HG02852 (cell line): ENCODE data around the gene NMNAT3.
A peak's percentile ranks its signal among the peaks of the same experiment; 100 is the strongest.
"Not testable (repeated sequence)": the region's sequence is repeated elsewhere in the genome, so short reads cannot be mapped to it uniquely, and the experiment has no call there.

Source experiments
- ATAC-seq: cut with Tn5 transposase; IDR thresholded peaks from one replicate; pipeline ENCODE4 v1.9.1; 2021; ENCODE audit warnings: mild to moderate bottlenecking, moderate library complexity; ENCODE audit not compliant: unreplicated experiment

Gene NMNAT3

DNA sequence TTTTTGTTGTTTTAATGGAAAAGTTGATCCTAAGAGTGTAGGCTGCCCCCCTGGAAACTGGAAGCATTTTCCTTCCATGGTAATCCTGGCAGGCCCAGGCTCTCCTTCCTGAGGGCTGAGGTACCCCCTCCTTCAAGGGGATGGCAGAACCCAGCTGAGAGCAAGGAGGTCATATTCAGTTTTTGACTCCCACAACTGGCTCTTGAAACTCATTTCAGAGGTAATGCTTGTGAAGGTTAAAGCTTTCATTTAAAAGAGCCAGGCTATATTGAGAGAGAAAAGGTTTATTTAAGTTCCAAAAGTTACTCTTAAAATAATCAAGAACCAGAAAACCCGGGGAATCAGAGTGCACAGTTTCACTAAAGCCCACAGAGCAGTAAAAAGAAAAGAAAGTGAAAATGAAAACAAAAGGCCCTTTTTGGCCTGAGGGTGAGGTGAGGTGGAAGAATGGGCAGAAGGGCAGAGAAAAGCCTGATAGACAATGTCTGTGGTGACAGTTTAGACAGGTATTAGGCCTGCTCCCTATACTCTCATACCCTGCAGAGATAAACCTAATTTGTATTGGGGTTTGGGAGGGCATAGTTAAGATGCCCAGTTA, 91.3 kb downstream of the NMNAT3 start:
- peak; percentile 94 for ATAC-seq

DNA sequence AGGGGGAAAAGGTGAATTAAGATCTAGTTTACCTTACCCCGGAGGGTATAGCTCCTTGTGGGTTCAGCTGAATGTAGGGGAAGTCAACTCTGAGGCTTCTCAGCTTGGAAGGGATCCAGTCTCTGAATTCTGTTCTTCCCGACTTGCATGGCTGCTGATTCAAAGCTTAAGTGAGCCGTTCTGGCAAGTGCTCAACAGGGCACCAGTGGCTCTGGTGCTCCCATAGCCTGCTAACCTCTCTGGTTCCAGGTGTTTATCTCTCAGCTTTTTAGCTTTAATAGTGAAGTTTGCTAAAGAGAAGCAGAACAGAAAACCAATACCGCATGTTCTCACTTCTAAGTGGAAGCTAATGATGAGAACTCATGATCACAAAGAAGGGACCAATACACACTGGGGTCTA, 92.0 kb downstream of the NMNAT3 start:
- no peak for ATAC-seq

DNA sequence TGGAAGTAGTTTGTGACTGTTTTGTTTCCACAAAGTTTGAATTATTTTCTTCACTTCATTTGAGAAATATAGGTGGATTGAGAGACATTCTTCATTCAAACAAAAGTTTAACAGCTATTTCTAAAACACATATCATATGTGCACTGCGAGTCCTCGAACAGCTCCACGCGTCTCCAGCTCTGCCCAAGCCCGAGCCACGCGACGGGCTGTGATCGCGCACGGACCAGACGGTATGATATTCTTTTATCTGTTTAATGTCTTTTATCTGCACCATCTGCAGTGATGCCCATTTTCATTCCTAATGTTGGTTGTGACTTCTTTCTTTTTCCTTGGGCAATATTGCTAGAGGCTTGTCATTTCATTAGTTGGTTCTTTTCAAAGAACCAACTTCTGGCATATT, 94.1 kb downstream of the NMNAT3 start:
- not testable (repeated sequence) for ATAC-seq

DNA sequence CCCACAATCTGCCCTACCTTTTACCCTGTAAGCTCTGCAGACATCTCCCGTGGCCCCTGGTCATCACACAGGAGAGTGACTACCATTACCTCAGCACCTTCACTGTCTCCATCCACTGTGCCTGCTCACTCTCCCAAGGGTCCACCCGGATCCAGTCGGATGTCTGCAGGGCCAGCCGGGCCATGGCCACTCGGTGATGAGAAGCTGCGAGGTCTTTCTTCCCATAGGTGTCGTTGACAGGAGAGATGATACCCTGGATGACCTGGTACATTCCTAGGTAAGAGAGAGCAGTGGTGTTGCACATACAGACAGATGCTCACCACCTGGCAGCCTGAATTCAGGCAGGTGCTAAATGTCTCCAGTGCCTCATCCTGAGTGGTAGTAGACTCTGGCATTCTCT, 99.0 kb downstream of the NMNAT3 start:
- no peak for ATAC-seq

DNA sequence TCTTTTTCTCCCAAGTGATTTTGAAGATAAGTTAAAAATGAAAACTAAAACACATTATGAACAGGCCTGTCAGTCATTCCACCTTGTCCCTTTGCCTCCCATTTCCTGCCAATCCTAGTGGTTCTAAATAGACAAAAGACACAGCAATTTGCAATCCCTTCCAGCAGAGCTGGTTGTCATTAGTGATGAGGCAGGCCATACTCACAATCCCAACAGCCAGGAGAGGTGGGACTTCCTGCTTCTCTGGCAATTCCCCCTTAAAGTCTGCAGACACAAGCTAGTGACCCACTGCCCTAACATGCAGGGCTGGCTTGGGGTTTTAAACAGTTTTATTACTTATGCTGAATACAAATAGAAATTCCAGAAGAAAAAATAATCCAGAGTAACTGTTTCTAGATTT, 99.9 kb downstream of the NMNAT3 start:
- no peak for ATAC-seq

DNA sequence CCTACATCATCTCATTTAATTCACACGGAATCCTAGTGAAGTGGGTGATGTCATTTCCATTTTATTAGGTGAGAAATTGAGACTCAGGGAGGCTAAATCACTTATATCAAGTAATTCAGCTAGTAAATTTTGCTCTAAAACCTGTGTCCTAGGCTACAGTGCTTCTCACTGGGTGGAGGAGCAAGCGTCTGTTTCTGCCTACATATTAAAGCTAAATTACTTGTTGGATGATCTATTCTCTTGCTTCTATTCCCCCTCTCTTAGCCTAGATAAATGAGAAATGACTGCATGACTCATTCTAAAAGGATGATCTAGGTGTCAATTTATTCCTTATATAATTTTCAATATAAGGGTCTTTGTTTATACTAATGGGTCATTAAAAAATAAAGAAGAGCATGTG, 100.4 kb downstream of the NMNAT3 start:
- ATAC-seq: no peak

DNA sequence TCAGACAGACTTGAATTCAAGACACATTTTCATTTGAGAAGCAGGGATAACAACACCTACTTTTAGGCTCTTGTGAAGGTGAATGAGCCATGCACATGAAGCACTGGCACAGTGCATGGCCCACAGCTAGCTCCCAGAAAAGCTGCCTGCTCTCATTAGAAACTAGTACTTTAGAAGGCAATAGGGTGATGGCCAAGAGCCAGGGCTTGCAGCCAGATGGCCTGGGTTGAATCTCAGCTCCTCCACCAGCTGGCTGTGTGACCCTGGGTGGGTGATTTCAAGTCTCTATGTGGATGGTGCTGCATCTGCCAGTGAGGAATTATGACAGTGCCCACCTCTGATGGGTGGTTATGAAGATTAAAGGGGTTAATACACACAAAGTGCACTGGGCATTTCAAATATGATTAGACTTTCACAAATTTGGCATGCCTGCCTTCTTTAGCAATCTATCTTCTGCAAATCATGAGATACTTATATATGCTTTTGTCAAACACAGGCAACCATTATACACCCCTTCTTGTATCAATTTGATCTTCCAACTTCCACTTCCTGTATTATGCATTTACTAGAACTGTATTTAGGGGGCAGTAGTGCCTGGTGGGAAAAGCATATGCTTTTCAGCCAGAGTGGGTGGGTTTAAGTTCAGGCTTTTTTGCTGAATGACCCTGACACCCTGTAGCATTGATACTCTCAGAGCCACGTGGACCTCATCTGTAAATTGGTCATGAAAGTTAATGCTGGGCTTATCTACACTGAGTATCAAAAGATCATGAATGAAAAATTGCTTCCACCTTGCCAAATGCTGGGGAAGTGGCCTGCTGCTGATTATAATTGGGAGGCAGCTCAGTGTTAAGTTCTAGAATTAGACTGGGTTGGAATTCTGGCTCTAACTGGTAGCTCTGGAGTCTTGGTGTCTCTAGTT, 103.5 kb downstream of the NMNAT3 start:
- no peak for ATAC-seq

DNA sequence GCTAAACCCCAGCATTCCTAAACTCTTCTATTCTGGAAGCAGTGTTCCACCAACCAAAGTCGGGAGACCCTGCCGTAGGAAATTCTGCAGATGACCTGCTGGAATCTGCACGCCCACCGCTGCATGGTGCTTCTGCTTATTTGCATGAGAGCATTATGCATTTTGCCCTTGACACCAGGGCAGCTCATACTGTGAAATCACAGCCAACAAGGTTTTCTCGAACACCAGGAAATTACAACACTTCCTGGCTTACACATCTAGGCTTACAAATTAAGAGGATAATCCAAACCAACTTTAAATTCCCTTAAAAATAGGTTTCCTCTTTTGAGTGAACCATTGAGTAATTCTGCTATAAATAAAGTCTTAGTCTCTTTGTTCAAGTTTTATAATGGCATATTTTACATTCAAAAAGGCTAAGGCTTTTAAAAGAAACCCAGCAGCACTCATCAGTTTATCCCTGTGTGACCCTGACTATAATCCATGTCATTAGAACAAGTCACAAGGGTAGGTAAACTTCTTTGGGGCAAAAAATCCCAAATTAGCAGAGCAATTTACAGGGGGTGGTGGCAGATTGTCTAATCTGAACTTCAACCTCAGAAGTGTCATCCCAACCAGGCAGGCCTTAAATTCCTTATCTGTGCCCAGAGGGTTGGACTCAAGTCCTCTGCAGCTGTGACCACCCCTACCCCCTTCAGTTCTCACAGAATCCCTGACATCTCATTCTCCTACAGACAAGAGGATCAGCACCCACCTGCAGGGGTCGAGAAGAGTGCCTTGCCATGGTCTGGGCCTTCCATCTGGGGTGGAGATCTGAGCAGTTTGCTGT, 104.7 kb downstream of the NMNAT3 start:
- ATAC-seq: no peak

DNA sequence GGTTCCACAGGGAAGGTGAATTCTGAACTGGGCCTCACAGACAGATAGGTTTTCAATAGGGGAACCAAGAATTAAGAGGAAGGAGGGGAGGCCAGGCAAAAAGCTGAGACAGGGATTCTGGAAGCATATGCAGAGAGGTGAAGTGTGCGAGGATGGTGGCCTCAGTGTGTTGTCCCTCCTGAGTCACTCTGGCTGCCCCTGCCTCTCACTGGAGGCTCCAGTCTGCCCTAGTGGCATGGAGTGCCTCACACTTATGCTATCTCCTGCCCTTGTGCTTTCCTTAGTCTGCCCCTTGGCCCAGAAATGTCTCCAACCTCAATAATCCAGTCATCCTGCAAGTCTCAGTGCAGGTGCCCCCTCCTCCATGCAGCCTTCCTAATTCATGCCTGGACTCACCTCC, 106.1 kb downstream of the NMNAT3 start:
- ATAC-seq: no peak

DNA sequence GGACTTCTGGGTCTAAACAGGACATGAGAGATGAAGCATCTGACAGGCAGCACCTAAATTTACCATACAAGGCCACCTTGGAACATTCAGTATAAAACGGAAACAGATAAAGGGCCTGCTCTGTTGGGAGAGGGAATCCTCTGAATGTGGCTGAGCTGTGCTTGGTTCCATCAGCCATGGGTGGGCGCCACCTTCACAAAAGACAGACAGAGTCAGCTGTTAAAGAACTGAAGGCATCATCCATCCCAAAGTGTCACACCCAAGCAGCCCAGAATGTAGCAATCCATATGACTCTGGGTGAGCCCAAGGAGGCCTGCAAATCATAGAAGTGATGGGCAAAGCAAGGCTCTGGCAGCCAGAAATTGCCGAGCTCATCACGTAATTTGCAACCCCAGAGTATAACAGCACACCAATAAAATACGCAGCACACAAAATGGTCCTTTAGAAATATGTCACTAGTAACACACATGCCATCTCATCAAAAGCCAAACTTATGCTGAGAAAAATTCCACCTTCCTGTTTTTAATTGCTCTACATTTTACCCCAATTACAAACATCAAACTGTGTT, 113.4 kb downstream of the NMNAT3 start:
- no peak for ATAC-seq

DNA sequence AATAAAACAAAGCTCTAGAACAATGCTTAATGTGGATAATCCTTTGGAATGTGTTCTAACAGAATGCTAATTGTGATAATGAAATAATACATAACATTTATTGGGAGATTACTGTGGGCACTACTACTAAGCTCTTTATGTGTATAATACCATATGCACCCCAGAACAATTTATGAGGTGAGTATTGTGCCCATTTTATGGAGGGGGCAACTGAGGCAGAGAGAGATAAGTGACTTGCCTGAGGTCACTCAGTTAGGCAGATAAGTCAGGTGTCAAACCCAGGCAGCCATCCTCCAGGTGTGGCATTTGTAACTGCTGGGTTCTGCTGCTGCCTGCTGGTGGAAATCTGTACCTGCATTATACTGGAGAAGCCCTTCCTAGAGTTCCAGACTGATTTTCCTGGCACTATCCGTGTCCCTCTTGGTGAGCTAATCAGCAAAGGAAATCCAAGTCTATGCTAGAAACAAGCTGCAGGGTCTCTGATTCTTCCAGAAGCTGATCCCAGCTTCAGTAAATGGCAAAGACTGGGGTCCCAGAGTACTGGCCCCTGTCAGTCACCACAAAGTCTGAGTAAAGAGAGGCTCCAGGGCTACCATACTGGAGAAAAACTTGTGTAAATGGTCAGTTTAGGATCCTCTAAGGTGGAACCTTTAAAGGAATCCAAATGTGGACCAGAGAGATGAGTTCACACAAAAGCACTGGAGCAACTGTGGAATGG, 115.7 kb downstream of the NMNAT3 start:
- no peak for ATAC-seq

DNA sequence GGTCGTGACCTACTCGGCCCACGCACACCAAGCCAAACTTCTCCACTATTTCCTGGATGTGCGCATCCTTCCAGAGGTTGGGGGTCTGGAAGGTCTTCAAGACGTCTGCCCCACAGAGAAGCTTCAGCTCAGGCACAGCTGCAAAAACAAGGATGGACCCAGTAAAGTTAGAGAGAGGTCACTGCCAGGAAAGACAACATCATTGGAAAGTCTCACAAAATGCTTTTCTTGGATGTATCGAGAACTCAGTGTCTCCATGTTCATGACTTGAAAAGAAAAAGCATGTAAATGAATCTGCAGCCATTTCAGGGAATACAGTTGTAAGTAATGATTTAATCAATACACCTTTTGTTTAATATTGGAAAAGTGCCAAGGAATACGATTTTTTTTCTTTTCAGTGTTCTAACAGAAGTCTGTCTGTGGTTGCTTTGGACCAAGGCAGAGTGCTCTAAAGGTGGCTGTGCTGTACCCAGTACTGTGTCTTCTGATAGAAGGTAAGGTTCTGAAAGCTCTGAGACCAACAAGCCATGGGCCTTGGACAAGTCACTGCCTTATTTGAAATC, 116.4 kb downstream of the NMNAT3 start:
- no peak for ATAC-seq

DNA sequence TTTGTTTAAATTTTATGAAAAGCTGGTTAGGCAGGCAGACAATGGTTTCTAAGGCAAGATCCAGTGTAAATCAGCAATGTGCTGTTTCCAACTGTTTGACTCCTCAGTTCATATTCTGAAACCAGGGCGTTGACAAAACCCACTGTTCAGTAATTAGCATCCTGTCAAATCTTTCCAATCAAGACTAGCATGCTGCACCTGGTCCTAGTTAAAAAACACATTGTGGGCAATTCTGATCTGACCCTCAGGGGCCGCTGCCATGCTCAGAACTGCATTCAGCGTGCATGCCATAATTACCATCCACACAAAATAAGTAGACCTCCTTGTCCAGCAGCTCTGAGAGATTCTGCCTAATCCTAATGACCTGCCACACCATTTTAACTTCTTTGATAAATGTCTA, 117.4 kb downstream of the NMNAT3 start:
- no peak for ATAC-seq

DNA sequence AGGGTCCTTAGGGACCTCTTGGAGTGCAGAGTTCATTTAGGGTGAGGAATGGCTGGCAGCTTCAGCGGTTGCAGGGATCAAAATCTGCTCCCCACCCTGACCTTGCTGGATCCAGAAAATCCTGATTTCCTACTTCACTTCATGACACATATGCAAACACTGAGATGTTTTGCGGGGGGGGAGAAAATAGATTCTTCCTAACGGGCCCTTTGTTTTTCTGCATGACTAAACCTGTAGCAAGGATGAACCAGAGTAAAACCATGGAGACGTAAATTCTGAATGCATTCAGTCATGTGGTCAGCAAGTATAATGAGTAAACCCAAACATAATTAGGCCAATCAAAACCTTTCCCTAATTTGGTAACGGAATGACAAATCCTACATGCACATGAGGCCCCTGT, 118.2 kb downstream of the NMNAT3 start:
- no peak for ATAC-seq

DNA sequence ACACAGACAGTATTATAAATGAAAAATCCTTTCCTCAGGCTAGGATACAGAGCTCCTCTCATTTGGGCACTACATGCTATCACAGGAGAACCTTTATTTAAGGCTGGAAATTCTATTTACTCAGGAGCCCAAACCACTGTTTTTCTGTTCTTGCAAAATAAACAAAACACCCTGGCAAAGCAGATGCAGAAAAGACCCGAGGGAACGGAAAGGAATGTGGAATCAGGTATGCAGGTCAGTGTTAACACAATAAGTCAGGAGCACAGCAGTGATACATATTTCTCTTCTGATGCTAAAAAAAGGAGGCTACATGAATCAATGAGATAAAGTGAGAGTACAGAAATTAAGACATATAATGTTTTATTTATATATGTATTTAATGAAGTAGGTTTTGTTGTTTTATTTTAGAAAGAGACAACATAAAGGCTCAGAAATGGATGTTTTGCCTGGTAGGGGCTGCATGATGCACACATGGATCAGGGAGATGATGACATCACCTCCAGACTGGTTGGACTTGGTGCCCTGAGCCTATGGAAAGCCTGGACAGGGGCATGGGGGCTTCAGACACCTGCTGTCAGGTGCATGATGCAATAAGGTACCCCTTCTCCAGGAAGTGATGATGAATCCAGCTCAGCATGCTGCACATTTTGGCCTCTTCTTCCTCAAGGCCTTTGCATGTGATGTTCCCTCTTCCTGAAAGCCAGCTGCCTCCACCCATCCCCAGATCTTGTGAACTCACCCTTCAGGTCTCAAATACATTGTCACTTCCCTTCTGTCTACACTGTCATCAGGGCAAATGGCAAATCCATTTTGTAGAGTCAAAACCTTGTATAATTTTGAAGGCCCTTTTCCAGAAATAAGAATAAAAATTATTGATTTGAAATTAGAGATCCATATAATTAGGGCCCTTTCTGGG, 119.2 kb downstream of the NMNAT3 start:
- no peak for ATAC-seq

DNA sequence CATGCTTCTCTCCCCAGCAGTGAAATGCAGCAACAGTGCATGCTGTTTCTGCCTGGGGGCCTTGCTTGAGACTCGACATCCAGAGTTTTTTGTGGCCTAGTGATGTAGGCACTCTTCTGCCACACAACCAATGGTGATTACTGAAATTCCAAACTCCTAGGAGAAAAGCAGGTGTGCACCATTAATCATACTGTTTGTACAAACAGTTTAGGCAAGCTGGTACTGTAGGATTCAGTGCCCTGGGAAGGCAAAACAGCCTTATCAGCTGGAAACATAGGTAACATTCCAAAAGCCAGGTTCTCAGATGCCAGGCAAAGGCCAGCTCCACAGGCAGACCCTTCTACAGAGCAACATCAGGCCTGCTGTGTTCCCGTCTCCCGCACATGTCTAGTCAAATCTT, 120.7 kb downstream of the NMNAT3 start:
- ATAC-seq: no peak

DNA sequence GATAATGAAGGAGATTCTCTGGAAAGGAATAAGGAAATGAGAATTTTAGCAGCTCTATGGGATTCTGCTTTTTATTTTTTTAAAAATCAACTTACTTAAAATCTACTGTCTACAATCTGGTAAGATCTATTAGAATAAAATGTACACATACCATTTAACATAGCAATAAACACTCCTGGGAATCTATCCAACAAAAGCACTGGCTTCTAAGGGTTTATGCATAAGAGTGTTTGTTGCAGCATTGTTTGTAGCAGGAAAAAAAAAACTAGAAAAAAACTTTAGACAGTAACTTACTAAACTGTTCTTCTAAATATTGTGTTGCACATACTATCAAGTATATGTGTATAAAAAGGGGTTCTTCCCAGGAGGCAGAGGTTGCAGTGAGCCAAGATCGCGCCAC, 122.5 kb downstream of the NMNAT3 start:
- no peak for ATAC-seq

DNA sequence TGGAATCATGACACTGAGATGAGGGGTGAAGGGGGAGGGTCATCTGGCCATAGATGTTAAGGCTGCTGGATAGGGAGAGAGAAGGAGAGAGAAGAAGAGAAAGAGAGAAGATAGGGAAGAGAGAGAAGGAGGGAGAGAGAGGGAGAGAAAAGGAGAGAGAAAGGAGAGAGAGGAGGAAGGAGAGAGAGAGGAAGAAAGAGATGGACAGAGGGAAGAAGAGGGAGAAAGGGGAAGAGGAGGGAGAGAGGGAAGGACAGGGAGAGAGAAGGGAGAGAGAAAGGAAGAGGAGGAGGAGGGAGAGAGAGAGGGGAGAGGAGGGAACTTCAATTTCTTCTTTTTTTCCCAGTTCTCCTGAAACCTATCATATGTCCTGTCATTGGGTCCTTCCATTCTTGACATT, 123.1 kb downstream of the NMNAT3 start:
- ATAC-seq: no peak

DNA sequence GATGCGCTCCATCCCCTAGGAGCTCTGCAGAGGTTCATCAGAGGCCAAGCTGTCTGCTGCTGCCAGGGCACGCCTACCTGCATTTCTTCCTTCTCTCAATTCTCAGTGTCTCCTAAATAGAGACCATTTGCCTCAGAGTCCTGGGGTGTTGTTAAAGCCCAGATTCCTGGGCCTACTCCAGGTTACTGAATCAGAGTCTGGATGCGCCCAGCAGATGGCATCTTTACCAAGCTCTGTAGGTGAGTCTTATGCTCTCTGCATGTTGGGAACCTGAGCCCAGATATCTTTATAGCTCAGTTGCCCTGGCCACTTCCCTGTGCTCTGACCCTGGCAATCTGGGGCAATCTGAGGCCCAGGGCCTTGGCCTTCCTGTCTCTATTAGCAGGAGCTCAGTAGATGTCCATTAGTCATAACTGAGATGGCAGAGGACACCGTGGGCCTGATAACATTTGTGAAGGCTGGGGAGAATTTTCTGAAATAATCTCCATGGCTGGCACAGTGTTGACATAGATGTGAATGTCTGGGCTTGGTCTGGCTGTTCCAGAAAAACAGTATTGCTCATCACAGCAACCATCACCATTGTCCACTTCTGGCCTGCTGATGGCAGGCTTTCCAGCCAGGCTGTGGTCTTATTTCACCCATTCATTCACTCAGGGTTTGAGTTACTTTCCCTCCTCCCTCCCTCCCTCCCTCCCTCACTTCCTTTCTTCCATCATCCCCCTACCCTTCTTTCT, 125.0 kb downstream of the NMNAT3 start:
- ATAC-seq: no peak
